HepG2 (cell line): ENCODE results near the gene GNMT. TPM values are rescaled to one million over a fixed set of nuclear protein-coding genes. Genes with fewer than 3 reads are reported as not detected.
A peak's percentile ranks its signal among the peaks of the same experiment; 100 is the strongest.

Experiments
- AKNA ChIP-seq: sonication (generic); formaldehyde crosslinking; IDR thresholded peaks from 2 replicates; pipeline ENCODE4 v1.4.0; 2020; ENCODE audit warnings: missing genetic modification reagents, borderline replicate concordance
- ARID4A ChIP-seq: sonication (generic); formaldehyde crosslinking; IDR thresholded peaks from 2 replicates; pipeline ENCODE4 v1.5.0; 2020; ENCODE audit warnings: mild to moderate bottlenecking, missing genetic modification reagents, borderline replicate concordance
- BHLHE40 ChIP-seq: IDR thresholded peaks from 2 replicates; pipeline ENCODE4 v1.6.1; 2011; ENCODE audit warnings: low read length, improper control_type of control experiment
- NFIC ChIP-seq: IDR thresholded peaks from 2 replicates; pipeline ENCODE4 v1.6.1; 2012; ENCODE audit warnings: mild to moderate bottlenecking, low read length, inconsistent platforms
- TFAP4 ChIP-seq: sonication (generic); IDR thresholded peaks from 2 replicates; pipeline ENCODE4 v1.6.1; 2016; ENCODE audit warnings: low read depth, borderline replicate concordance
- ZNF121 ChIP-seq: sonication (generic); formaldehyde crosslinking; IDR thresholded peaks from 2 replicates; pipeline ENCODE4 v1.5.0; 2020; ENCODE audit warnings: mild to moderate bottlenecking, missing genetic modification reagents
- ZNF646 ChIP-seq: sonication (generic); formaldehyde crosslinking; IDR thresholded peaks from 2 replicates; pipeline ENCODE4 v1.9.0; 2021; ENCODE audit warnings: mild to moderate bottlenecking, missing genetic modification reagents
- ZNF703 ChIP-seq: sonication (generic); formaldehyde crosslinking; IDR thresholded peaks from 2 replicates; pipeline ENCODE4 v1.5.1; 2020; ENCODE audit warnings: missing genetic modification reagents, mild to moderate bottlenecking, moderate library complexity, borderline replicate concordance
- ZNF782 ChIP-seq: sonication (generic); formaldehyde crosslinking; IDR thresholded peaks from 2 replicates; pipeline ENCODE4 v1.4.0; 2020; ENCODE audit warnings: missing genetic modification reagents, mild to moderate bottlenecking, borderline replicate concordance
- ZNF790 ChIP-seq: sonication (generic); formaldehyde crosslinking; IDR thresholded peaks from 2 replicates; pipeline ENCODE4 v1.8.0; 2022; ENCODE audit warnings: missing genetic modification reagents, mild to moderate bottlenecking, borderline replicate concordance
- polyA plus RNA-seq, 8 experiments: library from polyadenylated mRNA; depleted of rRNA in 3 of 8; stranded (reverse) in 7 of 8; unstranded in 1 of 8; fragments of >200 nt; fragmentation: Illumina TruSeq in 4 of 8; extraction: Trizol in 4 of 8; gene quantifications; 2 replicates each; pipeline versions ENCODE4 v1.2.1 to v1.2.3, GENCODE V29; 2011 to 2016; ENCODE audit warnings: low read depth in 4 of 8, missing spikeins in 1 of 8, mixed read lengths in 1 of 8; ENCODE audit not compliant: insufficient read depth in 1 of 8
- total RNA-seq, 5 experiments: library from RNA; depleted of rRNA; stranded (reverse); fragments of >200 nt; fragmentation: Illumina TruSeq; extraction: Trizol; gene quantifications; 2 replicates each; pipeline ENCODE4 v1.2.3, GENCODE V29; 2016; ENCODE audit warnings: low read depth in 1 of 5

GNMT gene
- total and polyA plus RNA-seq, 2 of the 13 experiments (the other 11 are each of a cell fraction or from before 2014, with no cell fraction given), result 2.8 to 7.0 TPM

GRCh38 chr6:42984001-42984923, 23.7 kb downstream of the GNMT start, which contains the start of gene PPP2R5D (continued):
- TF ChIP-seq AKNA (no peak; the same call in 1 of the 2 replicates), ZNF121 (CRISPR knock-in tag) (0 out of 2 replicates have a peak, but pooled peaks have one; percentile 57), BHLHE40 (peak; percentile 67), ARID4A (CRISPR knock-in tag) (peak; percentile 67; the same call in 1 of the 2 replicates), ZNF790 (CRISPR knock-in tag) (peak; percentile 53; the same call in 1 of the 2 replicates), ZNF782 (CRISPR knock-in tag) (no peak; the same call in 1 of the 2 replicates), NFIC (no peak), ZNF703 (no peak), ZNF646 (no peak), TFAP4 (no peak; the same call in 1 of the 2 replicates)
